IPS-20b (cell line): ENCODE results near the gene C19orf38.
"Not testable (repeated sequence)": the region's sequence is repeated elsewhere in the genome, so short reads cannot be mapped to it uniquely, and the experiment has no call there.

ENCODE experiments used
- H3K27ac ChIP-seq: one replicate; pipeline ENCODE4 v1.5.1; 2013; ENCODE audit warnings: low read length
- H3K27me3 ChIP-seq: 2 replicates; pipeline ENCODE4 v1.6.1; 2013; ENCODE audit warnings: mild to moderate bottlenecking, low read length, inconsistent platforms; ENCODE audit not compliant: insufficient read depth
- H3K36me3 ChIP-seq: 2 replicates; pipeline ENCODE4 v1.6.1; 2013; ENCODE audit warnings: low read depth, mild to moderate bottlenecking, inconsistent platforms, low read length, moderate library complexity; ENCODE audit not compliant: insufficient read depth
- H3K4me1 ChIP-seq: 2 replicates; pipeline ENCODE4 v1.6.1; 2013; ENCODE audit warnings: mild to moderate bottlenecking, control low read depth, inconsistent platforms, low read length, moderate library complexity; ENCODE audit not compliant: insufficient read depth
- H3K4me3 ChIP-seq: 2 replicates; pipeline ENCODE4 v1.5.1; 2013; ENCODE audit warnings: mild to moderate bottlenecking, low read length, inconsistent platforms
- H3K9ac ChIP-seq: 2 replicates; pipeline ENCODE4 v1.6.1; 2013; ENCODE audit warnings: low read depth, mild to moderate bottlenecking, inconsistent platforms, low read length, moderate library complexity
- H3K9me3 ChIP-seq: 2 replicates; pipeline ENCODE4 v1.6.1; 2013; ENCODE audit warnings: mild to moderate bottlenecking, low read depth, low read length, inconsistent platforms; ENCODE audit not compliant: insufficient read depth

Gene C19orf38

GRCh38 chr19:10871711-10872545 is 23.7 kb downstream of the C19orf38 start:
- Histone ChIP-seq H3K36me3 (no peaks in the 10 kb centered on the region), H3K4me3 (peak overlapping the region; percentile 89), H3K27me3 (no peaks in the 10 kb centered on the region), H3K9ac (peak overlapping the region; percentile 89), H3K9me3 (no peaks in the 10 kb centered on the region), H3K27ac (peak overlapping the region; percentile 36), H3K4me1 (peaks cover 6% of the 10 kb centered on the region; the same call in 1 of the 2 replicates)

GRCh38 chr19:10872546-10873107 is 24.4 kb downstream of the C19orf38 start:
- Histone ChIP-seq H3K27me3 (no peaks in the 10 kb centered on the region), H3K36me3 (no peaks in the 10 kb centered on the region)

GRCh38 chr19:10874024-10874423 is 25.8 kb downstream of the C19orf38 start:
- Histone ChIP-seq H3K9me3 (no peaks in the 10 kb centered on the region), H3K4me3 (no peak overlapping the region), H3K36me3 (no peaks in the 10 kb centered on the region), H3K9ac (no peak overlapping the region), H3K27ac (no peak overlapping the region), H3K27me3 (no peaks in the 10 kb centered on the region), H3K4me1 (peaks cover 6% of the 10 kb centered on the region; the same call in 1 of the 2 replicates)

More at GRCh38 chr19:10872546-10873107, 24.4 kb downstream of the C19orf38 start:
- Histone ChIP-seq H3K9me3 (no peaks in the 10 kb centered on the region), H3K9ac (peak overlapping the region; percentile 89), H3K4me3 (peak overlapping the region; percentile 89), H3K27ac (no peak overlapping the region), H3K4me1 (peaks cover 6% of the 10 kb centered on the region; the same call in 1 of the 2 replicates)

GRCh38 chr19:10876459-10877240 is 28.4 kb downstream of the C19orf38 start:
- Histone ChIP-seq H3K9ac (no peak overlapping the region), H3K4me3 (no peak overlapping the region), H3K36me3 (no peaks in the 10 kb centered on the region), H3K27me3 (no peaks in the 10 kb centered on the region), H3K27ac (no peak overlapping the region), H3K9me3 (no peaks in the 10 kb centered on the region), H3K4me1 (peaks cover 26% of the 10 kb centered on the region)

GRCh38 chr19:10877608-10878007 is 29.4 kb downstream of the C19orf38 start:
- H3K27ac ChIP-seq, H3K9me3 ChIP-seq, H3K4me3 ChIP-seq, H3K36me3 ChIP-seq, H3K27me3 ChIP-seq: not testable (repeated sequence)
- H3K9ac ChIP-seq = peak overlapping the region; percentile 80; the same call in 1 of the 2 replicates
- H3K4me1 ChIP-seq = peaks cover 31% of the 10 kb centered on the region

- Histone ChIP-seq H3K4me3 (no peak overlapping the region), H3K27ac (peak overlapping the region; percentile 80), H3K9me3 (no peaks in the 10 kb centered on the region), H3K36me3 (no peaks in the 10 kb centered on the region), H3K27me3 (no peaks in the 10 kb centered on the region), H3K9ac (peak overlapping the region; percentile 80; the same call in 1 of the 2 replicates), H3K4me1 (peaks cover 26% of the 10 kb centered on the region)
These were observed 30.0 kb downstream of the C19orf38 start for GRCh38 chr19:10878253-10878652.

- Histone ChIP-seq H3K4me1 (peaks cover 40% of the 10 kb centered on the region), H3K27ac (peak overlapping the region; percentile 85)
These were observed 33.3 kb downstream of the C19orf38 start for GRCh38 chr19:10881403-10882107.

GRCh38 chr19:10882108-10882457 is 33.9 kb downstream of the C19orf38 start:
- H3K27ac ChIP-seq = peak overlapping the region; percentile 85
- H3K27me3 ChIP-seq = no peaks in the 10 kb centered on the region
- H3K36me3 ChIP-seq = no peaks in the 10 kb centered on the region
- H3K9me3 ChIP-seq = no peaks in the 10 kb centered on the region
- H3K9ac ChIP-seq = peak overlapping the region; percentile 63; the same call in 1 of the 2 replicates
- H3K4me3 ChIP-seq = peak overlapping the region; percentile 34; the same call in 1 of the 2 replicates
- peaks cover 40% of the 10 kb centered on the region for H3K4me1 ChIP-seq

More at GRCh38 chr19:10881403-10882107, 33.3 kb downstream of the C19orf38 start:
- peak overlapping the region; percentile 34; the same call in 1 of the 2 replicates for H3K4me3 ChIP-seq
- H3K9me3 ChIP-seq = no peaks in the 10 kb centered on the region
- no peaks in the 10 kb centered on the region for H3K27me3 ChIP-seq
- no peaks in the 10 kb centered on the region for H3K36me3 ChIP-seq
- peak overlapping the region; percentile 63; the same call in 1 of the 2 replicates for H3K9ac ChIP-seq

- Histone ChIP-seq H3K4me1 (peaks cover 56% of the 10 kb centered on the region), H3K27me3 (no peaks in the 10 kb centered on the region), H3K9ac (no peak overlapping the region; the same call in 1 of the 2 replicates), H3K4me3 (no peak overlapping the region), H3K27ac (no peak overlapping the region), H3K9me3 (no peaks in the 10 kb centered on the region), H3K36me3 (no peaks in the 10 kb centered on the region)
These were observed 36.1 kb downstream of the C19orf38 start for GRCh38 chr19:10884274-10884673.

- peaks cover 47% of the 10 kb centered on the region for H3K4me1 ChIP-seq
- no peaks in the 10 kb centered on the region for H3K27me3 ChIP-seq
- no peaks in the 10 kb centered on the region for H3K9me3 ChIP-seq
- peak overlapping the region; percentile 33; the same call in 1 of the 2 replicates for H3K9ac ChIP-seq
- no peak overlapping the region; the same call in 1 of the 2 replicates for H3K4me3 ChIP-seq
- no peak overlapping the region for H3K27ac ChIP-seq
- no peaks in the 10 kb centered on the region for H3K36me3 ChIP-seq
These were observed 37.3 kb downstream of the C19orf38 start for GRCh38 chr19:10885201-10886169.
